Embryonic facial prominence (tissue), 1 donor: Measurements from ENCODE around the gene RAB3GAP2.
"Not testable (repeated sequence)": the region's sequence is repeated elsewhere in the genome, so short reads cannot be mapped to it uniquely, and the experiment has no call there.

Source experiments
- DNase-seq: peaks from one replicate; pipeline ENCODE4 v3.0.0-alpha.2; 2016; ENCODE audit errors: extremely low spot score

The RAB3GAP2 gene

DNA sequence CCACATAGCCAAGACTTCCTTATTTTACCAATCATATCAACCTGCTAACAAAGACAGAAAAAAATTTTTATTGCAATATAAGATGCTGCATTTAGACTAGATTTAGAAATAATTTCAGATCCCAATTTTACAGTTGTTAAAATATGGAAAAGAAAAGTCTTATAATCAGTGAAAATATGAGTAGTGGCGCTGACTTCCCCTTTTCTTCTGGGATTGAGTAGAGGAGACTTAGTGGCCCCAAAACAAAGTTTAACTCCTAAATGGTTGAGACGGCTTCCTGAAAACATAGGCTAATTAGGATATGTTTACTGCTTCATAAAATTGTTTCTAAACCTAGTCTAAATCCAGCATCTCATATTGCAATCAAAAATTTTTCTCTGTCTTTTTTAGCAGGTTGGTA, 68.4 kb downstream of the RAB3GAP2 start:
- no peak for DNase-seq

DNA sequence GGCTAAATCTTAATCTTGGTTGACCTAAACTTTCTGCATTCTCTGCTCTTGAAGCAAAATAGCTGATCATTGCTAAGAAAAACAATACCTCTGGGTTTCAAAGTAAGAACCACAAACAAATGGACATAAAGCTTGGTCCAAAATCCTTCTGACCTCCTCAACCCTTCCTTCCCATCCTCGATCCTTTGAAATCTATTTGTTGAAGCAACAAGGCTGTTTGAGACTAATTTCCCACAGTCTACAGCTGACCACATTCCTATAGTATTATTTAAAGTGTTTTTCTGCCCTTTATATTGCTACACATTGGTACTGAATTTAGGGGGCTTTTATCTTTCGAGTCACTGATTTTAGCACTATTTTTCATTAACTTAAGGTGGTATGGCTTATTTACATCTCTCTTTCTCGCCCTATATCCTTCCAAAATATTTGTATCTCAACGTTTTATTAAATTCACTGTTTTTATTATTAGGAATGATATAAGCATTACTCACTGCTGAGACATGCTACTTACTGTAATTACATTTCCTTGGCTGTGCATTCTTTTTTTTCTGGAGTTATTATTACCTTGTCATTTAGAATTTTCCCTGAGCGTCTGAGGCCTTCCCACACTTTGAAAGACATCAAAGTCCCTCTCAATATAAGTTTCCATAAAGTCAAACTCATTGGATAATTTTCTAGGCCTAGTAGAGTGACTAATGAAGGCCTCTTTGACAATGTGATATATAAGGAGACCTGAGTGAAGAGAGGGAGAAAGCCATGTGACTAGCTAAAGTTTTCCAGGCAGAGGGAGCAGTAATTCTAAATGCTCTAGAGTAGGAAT, 73.9 kb downstream of the RAB3GAP2 start:
- no peak for DNase-seq

DNA sequence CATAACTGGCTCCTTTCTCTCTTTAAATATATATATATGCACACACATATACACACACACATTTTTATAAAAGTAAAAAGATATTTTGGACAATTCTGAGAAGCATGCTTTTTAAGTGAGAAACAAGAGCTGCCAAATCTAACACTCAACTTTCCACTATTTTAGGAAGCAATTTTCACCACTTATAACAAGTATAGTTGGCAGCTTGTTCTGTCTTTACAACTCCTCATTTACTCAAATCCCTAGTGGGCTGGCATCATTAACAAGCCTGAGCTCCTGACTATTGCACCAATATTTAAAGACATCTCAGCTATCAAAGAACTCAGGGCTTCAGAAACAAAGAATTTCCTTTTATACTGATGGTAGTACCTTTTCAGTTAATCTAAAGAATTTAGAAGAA, 76.6 kb downstream of the RAB3GAP2 start:
- DNase-seq = no peak

DNA sequence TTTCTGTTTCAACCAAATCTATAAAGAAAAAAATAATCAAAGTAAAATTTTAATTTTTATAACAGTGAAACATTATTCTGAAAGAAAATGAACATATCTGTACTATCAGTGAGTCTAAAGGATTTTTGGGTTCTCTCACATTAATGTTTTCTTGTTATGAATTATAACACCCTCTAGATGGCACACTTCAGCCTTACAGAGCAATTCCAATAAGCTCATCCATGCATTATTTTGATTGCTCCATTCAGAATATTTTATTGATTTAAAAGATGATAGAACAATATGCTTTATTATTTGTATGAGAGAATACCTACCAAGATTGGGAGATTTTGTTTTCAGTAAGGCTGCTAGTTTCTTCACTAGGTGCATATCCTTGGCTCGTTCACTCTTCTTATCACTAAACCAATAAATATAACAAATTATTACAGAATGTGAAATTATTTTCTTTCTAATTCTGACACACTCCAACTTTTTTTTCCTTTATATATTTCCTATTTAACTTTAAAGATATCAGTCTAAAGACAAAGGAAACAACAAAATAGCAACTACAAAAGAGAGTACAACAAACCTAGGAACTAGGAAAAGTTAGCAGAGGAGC, 82.4 kb downstream of the RAB3GAP2 start:
- no peak for DNase-seq

DNA sequence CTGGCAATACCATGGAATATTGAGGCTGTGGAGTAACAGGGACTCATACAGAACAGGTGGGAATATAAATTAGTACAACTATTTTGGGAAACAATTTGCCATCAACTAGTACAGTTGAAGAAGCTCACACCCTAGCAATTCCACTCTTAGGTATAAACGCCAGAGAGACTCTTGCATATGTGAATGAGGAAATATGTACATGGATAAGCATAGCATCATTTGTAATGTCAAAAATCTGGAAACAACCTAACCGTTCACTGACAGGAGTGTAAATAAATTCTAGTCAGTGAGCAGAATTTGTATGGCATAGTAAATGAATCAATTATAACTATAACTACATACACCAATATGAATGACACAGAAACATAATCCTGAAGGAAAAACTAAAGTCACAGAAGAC, 83.7 kb downstream of the RAB3GAP2 start:
- no peak for DNase-seq

DNA sequence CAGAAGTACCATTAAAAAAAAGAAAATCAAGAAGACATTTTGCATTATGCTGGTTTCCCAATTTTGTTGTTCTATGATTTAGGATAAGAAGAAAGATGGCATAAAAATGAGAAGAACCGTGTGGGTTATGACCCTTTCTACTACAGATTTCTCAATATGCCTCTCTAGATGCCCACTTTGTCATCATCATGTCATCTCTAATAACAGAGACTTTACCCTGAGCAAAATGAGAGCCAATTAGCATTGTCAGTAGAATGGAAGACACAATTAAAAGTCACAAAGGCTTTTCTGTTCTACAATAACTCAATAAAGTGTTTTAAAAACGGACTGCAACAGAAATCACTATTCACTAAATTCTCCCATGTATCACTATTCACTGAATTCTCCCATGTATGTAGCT, 85.5 kb downstream of the RAB3GAP2 start:
- no peak for DNase-seq

DNA sequence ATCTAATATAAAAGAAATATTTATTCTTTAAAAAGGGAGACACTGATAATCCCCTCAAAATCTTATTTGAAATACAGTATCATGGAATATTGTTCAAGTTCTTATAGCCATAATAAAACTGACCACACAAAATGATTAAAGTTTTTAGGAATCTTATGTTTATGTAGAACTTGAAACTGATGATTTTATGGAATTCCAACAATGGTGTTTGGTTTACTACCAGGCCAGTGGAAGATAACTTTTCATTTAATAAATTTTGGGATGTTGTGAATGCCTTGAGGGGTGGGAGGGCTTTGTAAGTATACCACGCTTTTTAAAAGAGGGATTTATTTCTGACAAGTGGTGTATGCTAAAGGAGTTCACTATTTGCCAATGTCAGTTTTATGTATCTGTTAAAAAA, 87.7 kb downstream of the RAB3GAP2 start:
- DNase-seq = no peak

DNA sequence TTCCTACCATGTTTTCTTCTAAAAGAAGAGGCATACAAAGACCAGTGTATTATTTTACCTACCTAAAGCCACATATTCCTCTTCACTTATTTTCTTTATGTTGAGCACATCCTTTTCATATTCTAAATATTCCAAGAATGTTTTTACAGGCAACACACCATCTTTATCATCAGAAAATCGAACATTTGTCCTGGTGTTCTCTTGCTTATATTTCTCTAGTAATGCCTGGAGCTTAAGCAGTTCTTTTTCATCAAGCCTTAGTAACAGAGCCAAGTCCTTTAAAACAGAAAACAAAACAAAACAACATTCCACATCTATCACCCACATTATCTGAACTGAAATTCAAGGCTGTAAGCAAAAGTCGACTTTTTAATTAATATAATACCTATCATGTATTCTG, 89.6 kb downstream of the RAB3GAP2 start:
- no peak for DNase-seq

DNA sequence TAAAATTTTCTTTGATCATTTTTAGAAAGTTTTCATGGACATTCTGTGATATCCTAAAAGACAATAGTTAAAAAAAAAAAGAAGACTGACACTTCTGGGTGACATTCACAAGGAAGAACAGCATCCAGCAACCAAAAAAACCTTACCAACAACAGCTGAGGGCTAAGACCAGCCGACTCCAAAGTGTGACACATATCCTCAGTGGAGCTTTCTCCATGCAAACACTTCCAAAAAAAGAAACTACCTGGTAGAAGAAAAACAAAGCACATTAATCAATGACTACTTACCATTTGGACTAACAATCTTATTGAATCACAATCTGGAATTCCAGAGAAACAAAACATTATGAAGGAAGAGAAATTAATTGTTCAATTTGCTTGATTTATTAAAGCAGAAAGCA, 90.1 kb downstream of the RAB3GAP2 start:
- DNase-seq = no peak

DNA sequence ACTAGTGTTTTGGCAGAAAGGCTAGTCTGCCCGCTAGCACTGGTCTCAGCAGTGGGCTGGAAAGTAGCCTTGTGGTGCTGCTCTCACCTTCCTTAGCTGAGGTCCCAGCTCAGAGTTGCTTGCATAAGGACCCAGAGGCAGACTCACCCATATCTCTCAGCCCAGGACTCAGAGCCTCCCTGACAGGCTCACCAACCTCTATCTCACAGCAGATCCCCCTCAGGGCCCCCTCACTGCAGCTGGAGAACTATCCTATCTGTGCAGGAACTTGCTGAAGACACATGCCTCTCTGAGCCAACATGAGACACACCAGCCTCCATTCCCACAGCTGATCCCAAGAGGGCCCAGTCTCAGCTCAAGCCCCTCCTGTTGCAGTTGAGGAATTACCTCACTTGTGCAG, 95.7 kb downstream of the RAB3GAP2 start:
- DNase-seq = no peak

DNA sequence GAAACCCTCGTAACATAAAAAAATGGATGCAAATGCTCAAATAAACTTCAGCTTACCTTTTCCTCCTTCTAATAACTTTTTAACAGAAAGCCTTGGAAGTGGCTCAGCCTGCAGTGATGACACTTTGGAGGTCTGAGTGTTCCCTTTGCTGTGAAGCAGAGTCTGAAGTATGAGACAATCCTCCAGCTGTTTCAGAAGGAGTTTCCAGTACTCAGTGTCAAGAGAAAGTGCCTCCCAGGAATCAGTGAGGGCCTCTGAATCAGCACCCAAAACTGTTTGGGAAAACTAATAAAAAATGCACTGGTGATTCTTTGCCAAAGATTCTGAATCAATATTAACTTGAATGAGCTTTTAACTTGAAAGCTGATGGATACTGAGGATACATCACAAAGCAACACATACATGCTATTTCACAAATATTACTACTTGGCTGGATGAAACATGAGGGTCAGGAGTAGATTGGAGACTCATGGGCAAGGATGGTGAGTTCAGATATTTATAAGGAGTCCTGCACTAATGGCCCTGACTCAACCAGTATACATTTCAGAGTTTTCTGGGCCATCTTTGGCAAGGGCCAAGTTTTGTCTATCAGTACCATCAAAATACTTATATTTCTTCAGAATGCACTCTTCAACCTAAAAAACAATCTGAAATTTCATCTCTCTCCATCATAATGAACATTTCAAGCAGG, 101.3 kb downstream of the RAB3GAP2 start:
- DNase-seq = no peak

DNA sequence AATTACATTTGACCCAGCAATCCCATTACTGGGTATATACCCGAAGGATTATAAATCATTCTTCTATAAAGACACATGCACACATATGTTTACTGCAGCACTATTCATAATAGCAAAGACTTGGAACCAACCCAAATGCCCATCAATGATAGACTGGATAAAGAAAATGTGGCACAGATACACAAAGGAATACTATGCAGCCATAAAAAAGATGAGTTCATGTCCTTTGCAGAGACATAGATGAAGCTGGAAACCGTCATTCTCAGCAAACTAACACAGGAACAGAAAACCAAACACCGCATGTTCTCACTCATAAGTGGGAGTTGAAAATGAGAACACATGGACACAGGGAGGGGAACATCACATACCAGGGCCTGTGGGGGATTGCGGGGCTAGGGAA, 102.4 kb downstream of the RAB3GAP2 start:
- not testable (repeated sequence) for DNase-seq

DNA sequence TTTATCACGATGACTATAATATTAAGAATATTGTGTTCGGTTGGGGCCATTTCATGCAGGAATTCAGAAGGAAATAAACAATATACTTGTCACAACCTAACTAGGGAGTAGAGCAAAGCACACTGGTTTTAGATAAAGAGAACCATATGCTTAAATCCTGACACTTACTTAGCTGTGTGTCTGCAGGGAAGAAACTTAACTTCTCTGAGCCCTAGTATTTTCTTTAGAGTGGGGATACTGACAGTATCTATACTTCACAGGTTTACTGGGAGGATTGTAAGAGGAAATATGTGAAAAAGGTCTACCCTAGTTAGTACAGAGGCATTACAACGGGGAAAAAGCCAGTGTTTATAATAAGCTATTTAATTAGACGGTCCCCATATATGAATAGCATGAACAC, 105.4 kb downstream of the RAB3GAP2 start:
- no peak for DNase-seq

DNA sequence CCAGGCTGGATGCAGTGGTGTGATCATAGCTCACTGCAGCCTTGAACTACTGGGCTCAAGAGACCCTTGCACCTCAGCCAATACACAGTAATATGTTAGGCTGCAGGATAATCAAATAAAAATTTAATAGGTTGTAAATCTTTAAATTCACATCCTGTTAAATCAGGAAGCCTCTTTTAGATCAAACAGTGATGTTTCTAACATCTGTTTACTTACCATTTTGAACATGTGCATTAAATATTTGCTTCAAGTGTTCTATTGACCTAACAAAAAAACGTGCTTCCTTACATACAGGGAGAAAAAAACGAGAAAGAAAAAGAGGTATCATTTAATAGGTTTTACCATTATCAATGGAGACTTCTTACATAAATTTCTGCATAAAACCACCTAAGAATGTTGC, 107.7 kb downstream of the RAB3GAP2 start:
- DNase-seq = no peak

DNA sequence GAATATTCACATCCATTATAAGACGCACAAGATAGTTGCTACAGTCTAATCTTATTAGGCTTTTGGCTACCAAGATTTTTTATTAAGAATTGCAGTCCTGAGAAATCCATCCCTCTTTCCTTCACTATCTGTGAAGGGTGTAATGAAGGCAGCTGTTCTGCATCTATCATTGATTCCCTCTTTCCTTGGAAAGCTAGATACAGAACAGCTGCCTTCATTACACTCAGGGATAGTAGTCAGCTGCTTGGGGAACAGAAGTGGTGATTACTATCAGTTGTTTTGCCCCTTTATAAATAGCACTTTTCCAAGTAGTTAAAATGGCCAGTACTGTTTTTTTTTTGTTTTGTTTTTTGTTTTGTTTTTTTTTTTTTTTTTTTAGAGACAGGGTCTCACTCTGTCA, 108.1 kb downstream of the RAB3GAP2 start:
- no peak for DNase-seq

DNA sequence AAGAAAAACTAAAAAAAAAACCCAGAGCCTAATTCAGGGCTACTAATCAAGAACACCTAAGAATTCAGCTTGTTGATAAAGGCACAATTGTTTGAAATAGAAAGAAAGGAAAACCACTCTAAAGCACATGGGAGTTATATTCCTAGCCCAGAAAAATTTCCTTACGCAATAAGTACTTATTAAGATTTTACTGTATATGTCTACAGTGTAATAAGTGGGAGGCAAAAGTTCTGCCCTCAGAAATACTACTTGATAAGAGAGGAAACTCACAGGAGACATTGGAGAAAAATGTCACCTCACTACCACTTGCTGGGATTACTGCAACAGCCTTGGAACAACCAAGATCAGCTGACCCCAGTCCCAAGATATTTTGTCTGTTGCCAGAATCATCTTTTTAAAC, 112.2 kb downstream of the RAB3GAP2 start:
- no peak for DNase-seq

DNA sequence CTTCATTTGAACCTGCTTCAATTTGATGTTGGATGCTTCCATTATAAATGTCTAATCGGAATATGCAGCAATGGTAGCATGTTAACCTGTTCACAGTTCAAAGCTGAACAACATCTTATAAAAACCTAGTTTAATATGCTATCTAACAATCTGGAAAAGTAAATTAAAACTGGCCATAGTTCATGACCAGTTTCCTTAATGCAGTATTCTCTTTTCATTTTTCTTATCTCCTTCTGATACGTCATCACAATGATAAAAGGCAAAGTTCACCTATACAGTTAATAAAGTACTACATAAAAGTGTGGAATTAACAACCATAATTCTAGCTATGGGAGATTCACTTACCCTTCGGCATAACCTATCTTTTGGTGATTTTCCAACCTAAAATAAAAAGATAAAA, 113.2 kb downstream of the RAB3GAP2 start:
- no peak for DNase-seq

DNA sequence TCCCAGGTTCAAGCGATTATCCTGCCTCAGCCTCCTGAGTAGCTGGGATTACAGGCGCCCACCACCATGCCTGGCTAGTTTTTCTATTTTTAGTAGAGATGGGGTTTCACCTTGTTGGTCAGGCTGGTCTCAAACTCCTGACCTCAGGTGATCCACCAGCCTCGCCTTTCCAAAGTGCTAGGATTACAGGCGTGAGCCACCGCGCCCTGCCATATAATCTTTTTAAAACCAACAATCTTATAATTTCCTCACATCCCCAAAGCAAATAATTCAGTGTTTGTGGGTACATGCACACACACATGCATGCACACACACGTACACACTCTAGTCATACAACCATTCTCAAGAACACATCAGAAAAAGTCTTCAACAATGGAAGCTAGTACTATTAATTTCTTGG, 113.7 kb downstream of the RAB3GAP2 start:
- DNase-seq = not testable (repeated sequence)

DNA sequence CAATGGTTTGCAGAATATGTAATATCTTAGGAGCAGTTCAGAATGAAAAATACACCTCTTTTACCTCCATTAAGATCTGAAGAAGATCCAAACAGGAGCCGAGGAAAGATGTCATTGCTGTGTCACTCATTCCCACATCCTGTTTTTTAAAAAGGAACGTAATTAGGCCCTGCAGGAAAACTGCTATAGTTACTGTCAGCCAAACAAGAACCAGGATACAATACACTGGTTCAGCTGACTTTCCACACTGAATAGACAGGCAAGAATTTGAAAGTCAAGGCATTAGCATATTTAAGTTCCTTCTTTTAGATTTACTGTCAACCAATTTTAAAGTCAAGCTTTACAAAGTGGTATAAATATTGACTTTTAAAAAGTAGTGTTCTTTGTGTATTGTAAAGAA, 114.5 kb downstream of the RAB3GAP2 start:
- no peak for DNase-seq

DNA sequence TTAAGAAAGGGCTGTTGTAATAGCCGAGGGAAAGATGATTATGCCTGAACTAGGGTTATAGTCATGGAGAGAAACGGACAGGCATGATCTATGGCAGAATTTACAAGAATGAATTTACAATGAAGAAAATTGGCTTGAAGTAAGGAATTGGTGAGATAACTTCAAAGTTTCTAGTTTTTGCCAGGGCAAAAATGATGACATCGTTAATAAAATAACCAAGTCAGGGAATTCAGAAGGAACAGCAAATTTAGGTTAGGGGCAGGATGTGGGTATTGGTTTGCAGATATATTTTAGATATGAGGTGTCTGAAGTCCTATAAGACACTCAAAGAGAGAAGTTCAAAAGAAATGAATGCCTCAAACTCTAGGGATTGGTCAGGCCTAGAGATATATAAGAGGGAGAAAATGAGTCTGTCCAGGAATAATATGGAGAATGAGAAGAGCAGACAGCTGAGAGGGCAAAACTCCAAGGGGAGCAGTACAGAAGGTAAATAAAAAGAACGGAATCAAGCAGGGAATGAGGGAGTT, 115.6 kb downstream of the RAB3GAP2 start:
- no peak for DNase-seq

DNA sequence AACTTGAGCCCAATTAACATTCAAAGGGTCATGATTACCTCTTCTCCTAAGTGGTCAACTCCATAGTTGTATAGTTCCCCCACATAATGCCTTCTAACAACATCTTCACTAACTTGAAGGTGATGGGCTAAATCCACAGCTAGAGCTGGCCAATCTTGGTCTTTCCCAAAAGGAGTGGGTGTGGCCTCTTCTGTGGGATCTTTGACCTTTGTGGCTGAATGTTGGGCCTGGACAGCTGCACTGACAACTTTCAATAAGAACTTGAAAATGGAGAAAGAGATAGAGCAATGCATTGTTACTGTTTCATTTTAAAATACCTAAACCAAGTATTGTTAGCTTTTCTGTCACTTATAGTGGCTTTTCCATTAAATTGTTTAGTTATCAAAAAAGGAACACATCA, 119.1 kb downstream of the RAB3GAP2 start:
- no peak for DNase-seq

DNA sequence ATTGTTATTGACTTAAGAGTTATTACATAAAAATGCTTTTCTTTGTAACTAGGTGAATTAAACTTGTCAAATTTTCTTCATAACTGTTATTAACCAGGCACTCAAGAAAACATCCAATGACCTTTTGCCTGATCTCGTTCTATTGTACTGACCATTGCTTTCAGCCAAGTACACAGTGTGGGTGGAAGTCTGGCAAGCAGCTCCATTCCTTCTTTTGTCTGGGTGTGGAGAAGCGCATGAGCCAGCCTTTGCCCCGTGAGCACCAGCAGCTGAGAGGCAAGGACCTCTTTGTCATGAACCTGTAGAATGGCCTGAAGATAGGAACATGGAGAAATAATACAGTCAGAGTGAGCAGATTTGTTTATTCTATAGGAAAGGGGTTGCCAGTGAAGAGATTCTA, 120.8 kb downstream of the RAB3GAP2 start:
- no peak for DNase-seq

DNA sequence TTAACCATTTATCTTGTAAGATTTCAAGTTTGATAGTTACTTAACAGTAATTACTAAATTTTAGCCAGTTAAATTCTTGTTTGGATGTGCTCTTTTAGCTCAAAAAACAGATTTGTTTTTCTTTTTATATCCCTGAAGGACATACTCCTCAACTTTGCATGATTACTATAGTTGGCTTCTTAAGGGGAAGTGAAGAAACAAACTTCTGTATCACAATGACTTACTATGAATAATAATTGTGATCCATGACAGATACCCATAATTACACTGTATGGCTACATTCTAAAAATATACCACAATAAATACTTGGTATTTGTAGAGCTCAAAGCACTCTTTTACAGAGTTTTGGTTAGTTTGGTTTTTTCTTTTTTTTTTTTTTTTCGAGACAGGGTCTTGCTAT, 122.5 kb downstream of the RAB3GAP2 start:
- DNase-seq = no peak
